Posterior vena cava (tissue), 2 donors: ENCODE measurements around the gene PTPRG. TPM values are rescaled to one million over a fixed set of nuclear protein-coding genes. Genes with fewer than 3 reads are reported as not detected.

Experiments
- DNase-seq: peaks from one replicate; pipeline ENCODE4 v3.0.0-alpha.2; 2020; ENCODE audit warnings: low spot score
- intact Hi-C, 2 donors: fragments of 100-400 bp; cut with DNase I; formaldehyde crosslinking; loops; one replicate each; pipeline versions ENCODE4 v1.14.1 to v1.14.2; 2022 to 2023
- total RNA-seq, 2 donors: library from RNA; stranded (reverse); fragmentation: NEBNext Ultra II Directional; extraction: Animal tissue kit (Norgen Biotek cat#: 25700); gene quantifications; one replicate each; pipeline ENCODE4 v1.2.1, GENCODE V29; 2021
- donor health status: DM: yes; HTN: yes; CAD: no.
- donor health status: DM: yes; HTN: yes; CAD: no.

PTPRG gene
- total RNA-seq, 2 donors from 2014 or later, result 80.4 to 98.0 TPM

GRCh38 chr3:61610316-61610715 is 48.9 kb downstream of the PTPRG start:
- DNase-seq, result no peak
- intact Hi-C loops, result loop anchor here in 1 of 2 donors (5.0 kb wide), 1 partner anchor 812 kb away; no protein-coding TSS in a partner anchor

- DNase-seq, result no peak
- intact Hi-C loops, result loop anchor here in 1 of 2 donors (5.0 kb wide), 1 partner anchor 810 kb away; no protein-coding TSS in a partner anchor
Measured at GRCh38 chr3:61612211-61613194, 51.1 kb downstream of the PTPRG start.

DNA sequence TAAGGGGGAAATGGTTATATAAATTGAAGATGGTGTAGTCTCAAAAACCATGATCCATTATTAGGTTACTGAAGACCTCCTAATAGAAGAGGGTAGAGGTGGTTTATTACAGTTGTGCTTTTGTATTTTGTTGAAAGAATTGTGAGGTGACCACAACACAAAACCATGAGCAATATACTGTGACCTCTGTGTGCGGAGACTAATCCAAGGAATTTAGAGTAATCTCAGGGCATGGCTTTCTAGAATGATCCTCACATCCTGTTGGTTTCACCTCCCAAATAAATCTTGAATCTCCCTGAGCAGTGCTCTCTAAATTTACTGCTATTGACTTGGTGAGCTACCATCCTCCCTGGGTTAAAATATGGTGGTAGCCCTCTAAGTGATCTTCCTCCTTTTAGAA is 52.3 kb downstream of the PTPRG start:
- DNase-seq, result no peak
- intact Hi-C loops, result loop anchor here in 1 of 2 donors (5.0 kb wide), 1 partner anchor 809 kb away; no protein-coding TSS in a partner anchor

- intact Hi-C loops, result no loop called here
- DNase-seq, result no peak
Measured at GRCh38 chr3:61615643-61616042, 54.3 kb downstream of the PTPRG start.

DNA sequence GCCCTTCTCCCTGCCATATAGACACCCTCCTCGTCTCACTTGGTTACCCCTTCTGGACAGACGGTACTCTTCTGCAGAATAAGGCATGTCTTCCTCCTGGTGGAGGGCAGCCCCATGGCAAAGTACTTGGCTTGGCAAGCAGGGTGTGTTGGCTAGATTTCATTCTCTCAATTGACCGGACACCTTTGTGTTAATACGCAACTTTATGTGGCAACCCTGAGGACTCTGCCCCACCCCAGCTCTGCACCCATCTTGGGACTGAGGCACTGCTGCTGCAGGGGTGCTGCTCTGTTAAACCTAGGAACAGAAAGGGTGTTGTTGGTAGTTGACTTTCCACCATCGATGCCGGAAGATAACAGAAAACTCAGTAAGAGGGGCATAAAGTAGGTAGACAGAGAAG is 55.2 kb downstream of the PTPRG start:
- intact Hi-C loops, result no loop called here

DNA sequence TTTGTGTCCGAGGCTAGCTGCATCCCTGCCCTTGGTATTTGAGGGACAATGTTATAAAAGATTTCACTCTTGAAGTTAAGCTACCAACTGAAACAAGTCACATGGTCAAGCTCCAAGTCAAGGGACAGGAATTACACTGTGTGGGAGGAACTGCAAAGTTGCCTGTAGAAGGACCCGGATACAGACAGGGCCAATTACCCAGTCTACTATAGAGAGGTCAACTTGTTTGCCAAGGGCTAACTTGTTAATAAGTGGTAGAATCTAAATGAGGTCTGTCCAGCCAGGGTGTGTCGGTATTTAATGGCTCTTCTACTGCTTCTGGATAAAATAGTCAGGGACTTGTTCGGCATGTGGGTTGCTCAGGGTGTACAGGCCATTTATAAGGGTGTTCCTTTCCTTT is 55.7 kb downstream of the PTPRG start:
- intact Hi-C loops, result no loop called here
- DNase-seq, result no peak

More for the DNA sequence above, 55.2 kb downstream of the PTPRG start:
- DNase-seq, result no peak

DNA sequence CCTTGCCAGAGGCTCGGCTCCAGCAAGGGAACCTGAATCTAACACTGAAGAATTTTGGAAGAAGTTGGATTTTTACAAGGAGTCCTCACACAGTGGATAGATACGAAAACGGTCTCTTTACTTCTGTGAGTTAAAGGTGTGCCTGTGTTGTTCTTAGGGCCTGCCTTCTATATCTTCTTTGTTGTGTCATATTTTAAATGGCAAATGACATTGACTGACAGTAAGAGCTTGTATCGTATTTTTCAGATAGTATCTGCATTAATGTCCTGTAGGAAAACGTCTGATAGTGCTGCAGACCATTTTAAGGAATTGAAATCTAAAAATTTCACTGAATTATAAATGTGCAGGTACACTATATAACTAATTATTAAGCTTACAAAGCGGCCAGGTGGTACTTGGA is 56.3 kb downstream of the PTPRG start:
- intact Hi-C loops, result no loop called here
- no peak for DNase-seq

GRCh38 chr3:61618231-61618630 is 56.9 kb downstream of the PTPRG start:
- DNase-seq, result no peak
- intact Hi-C loops, result no loop called here

DNA sequence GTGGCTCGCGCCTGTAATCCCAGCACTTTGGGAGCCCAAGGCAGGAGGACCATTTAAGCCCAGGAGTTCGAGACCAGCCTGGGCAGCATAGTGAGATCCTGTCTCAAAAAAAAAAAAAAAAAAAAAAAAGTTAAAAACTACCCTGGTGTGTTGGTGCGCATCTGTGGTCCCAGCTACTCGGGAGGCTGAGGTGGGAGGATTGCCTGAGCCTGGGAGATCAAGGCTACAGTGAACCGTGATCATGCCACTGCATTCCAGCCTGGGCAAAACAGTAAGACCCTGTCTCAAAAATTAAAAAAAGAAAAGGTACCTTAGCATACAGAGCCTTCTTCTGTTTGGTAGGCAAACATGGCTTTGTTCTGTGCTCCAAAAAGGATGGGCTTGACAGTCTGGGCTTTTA is 57.5 kb downstream of the PTPRG start:
- no peak for DNase-seq
- intact Hi-C loops, result no loop called here

DNA sequence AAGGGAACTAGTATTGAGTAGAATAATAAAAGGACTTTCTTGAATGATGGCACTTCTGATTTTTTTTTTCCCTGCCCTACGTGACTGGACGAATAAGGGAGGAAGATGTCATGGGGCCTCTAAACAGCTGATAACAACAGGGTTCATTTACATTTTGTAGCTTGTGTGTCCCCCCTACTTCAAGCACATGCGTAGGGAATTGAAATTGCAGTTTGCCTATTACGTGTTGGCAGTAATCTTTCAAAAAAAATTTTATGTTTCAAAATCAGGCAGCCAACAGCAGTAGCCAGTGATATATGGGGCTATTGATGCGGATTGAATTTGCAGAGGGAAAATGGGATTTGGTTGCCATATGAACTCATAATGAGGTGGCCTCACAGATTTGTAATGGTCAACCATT is 58.7 kb downstream of the PTPRG start:
- no peak for DNase-seq
- intact Hi-C loops, result no loop called here

GRCh38 chr3:61624300-61624699 is 62.9 kb downstream of the PTPRG start:
- no peak for DNase-seq
- intact Hi-C loops, result no loop called here

DNA sequence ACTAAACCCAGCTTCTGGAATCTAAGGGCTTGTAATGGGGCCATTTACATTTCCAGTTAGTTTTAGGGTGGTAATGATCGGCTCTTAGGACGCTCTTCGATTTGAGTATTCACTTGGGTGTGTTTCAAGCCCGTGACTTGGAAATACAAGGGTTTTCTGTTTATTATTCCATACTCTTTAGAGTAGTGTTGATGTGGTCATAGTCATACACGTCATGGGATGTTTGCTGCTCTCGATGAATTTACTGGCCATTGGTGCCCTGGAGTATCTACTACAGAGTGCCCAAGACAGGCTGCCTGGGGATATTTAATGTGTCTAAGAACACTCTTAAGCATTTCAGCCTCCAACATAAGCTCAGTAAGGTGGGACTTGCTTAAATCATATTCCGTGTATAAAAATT is 64.1 kb downstream of the PTPRG start:
- intact Hi-C loops, result no loop called here
- DNase-seq, result no peak

GRCh38 chr3:61626484-61626883 is 65.1 kb downstream of the PTPRG start:
- no peak for DNase-seq
- intact Hi-C loops, result no loop called here

- DNase-seq, result no peak
- intact Hi-C loops, result no loop called here
Measured at GRCh38 chr3:61627768-61628185, 66.4 kb downstream of the PTPRG start.

- intact Hi-C loops, result no loop called here
- no peak for DNase-seq
Measured at GRCh38 chr3:61628636-61629035, 67.3 kb downstream of the PTPRG start.

- intact Hi-C loops, result no loop called here
- no peak for DNase-seq
Measured at GRCh38 chr3:61629442-61629841, 68.1 kb downstream of the PTPRG start.

GRCh38 chr3:61631108-61631769 is 69.9 kb downstream of the PTPRG start:
- intact Hi-C loops, result no loop called here
- no peak for DNase-seq

DNA sequence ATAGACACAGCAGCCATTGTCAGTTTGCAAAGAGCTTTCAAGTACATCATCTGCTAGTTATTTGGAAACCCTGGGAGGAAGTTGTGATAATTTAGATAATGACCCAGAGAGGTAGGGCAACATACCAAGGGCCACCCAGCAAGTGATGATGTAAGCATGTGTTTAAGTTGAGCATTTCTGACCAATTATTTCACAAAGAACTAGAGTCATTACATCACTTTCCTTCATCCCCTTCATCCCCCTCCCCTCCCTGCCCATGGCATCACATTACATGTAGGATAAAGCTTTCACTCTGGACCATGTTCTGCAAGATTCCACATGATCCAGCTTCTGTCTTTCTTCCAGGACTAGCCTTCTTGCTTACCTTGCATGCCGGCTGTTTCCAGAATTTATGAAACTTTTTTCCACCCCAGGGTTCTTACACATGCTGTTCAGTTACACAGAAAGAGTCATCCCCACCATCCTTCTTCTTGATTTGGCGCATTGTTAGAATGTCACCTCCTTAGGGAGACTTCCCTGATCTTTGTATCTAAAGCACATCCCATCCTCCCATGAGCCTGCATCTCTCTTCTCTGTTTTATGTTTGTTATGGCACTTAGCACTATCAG is 71.3 kb downstream of the PTPRG start:
- intact Hi-C loops, result no loop called here

DNA sequence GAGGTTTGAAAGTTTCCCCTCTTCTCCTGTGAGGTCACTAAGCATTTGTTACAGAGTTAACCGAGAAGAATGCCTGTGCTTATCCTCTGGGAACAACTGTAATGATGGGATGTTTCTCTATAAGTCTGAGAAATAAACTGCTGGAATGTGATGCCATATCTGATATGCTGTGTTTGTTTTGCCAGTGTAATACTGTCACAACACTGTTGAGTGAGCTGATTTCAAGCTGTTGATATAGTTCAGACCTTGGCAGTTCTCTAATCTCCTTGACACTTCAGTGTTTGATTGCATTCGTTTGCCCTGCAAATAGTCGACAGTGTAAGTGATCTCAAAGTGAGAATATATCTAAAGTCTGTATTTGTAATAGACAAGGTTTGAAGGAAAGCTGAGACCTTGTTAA is 73.3 kb downstream of the PTPRG start:
- intact Hi-C loops, result no loop called here
- no peak for DNase-seq

More for the DNA sequence above, 71.3 kb downstream of the PTPRG start:
- no peak for DNase-seq
